ENCODE data around the gene ERBB2. TPM values are rescaled to one million over a fixed set of nuclear protein-coding genes. Genes with fewer than 3 reads are reported as not detected.

The ERBB2 gene
- total RNA-seq, 1 donor from 2014 or later, result 75.2 TPM

DNA sequence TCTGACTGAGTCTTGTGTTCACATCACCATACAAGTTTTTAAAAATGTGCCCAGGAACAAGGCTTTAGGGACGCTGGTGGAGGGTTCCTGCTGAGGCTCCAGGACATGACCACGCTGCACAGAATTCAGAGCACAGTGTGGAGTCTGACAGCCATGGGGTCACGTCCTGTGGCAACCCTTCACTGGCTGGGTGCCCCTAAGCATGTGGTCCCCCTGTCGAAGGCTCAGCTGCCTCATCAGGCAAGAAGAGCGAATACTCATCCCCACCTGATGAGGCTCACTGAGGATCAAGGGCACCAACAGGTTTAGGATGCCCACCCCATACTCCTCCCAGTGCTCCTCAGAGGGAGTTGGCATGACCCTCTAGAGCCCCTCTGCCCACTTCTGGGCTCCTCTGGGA is 25.7 kb upstream of the ERBB2 start:
- Mint-ChIP-seq H3K27ac (no peak overlapping the region), H3K36me3 (no peaks in the 10 kb centered on the region), H3K9me3 (no peaks in the 10 kb centered on the region), H3K27me3 (ENCODE audit: insufficient read depth, low read depth) (peaks cover 10% of the 10 kb centered on the region), H3K4me3 (no peak overlapping the region), H3K4me1 (peaks cover 2% of the 10 kb centered on the region)
- no peak for DNase-seq (ENCODE audit: low spot score)
- Histone ChIP-seq H2AFZ (replicated peaks) (no peak overlapping the region), H3K4me1 (no peaks in the 10 kb centered on the region), H3K79me2 (ENCODE audit: low read depth) (no peaks in the 10 kb centered on the region), H3K4me2 (no peak overlapping the region), H3K9ac (no peak overlapping the region), H4K20me1 (ENCODE audit: low read depth) (no peaks in the 10 kb centered on the region), H3K27me3 (peaks cover 24% of the 10 kb centered on the region), H3K36me3 (no peaks in the 10 kb centered on the region), H3K27ac (no peak overlapping the region), H3K4me3 (no peak overlapping the region), H3F3A (ENCODE audit: low read depth) (peaks cover 2% of the 10 kb centered on the region), H3K9me3 (ENCODE audit: low read depth) (no peaks in the 10 kb centered on the region)
- TF ChIP-seq, protein P1, sequence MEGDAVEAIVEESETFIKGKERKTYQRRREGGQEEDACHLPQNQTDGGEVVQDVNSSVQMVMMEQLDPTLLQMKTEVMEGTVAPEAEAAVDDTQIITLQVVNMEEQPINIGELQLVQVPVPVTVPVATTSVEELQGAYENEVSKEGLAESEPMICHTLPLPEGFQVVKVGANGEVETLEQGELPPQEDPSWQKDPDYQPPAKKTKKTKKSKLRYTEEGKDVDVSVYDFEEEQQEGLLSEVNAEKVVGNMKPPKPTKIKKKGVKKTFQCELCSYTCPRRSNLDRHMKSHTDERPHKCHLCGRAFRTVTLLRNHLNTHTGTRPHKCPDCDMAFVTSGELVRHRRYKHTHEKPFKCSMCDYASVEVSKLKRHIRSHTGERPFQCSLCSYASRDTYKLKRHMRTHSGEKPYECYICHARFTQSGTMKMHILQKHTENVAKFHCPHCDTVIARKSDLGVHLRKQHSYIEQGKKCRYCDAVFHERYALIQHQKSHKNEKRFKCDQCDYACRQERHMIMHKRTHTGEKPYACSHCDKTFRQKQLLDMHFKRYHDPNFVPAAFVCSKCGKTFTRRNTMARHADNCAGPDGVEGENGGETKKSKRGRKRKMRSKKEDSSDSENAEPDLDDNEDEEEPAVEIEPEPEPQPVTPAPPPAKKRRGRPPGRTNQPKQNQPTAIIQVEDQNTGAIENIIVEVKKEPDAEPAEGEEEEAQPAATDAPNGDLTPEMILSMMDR (IDR thresholded peaks at IDR 0.05), result no peak
- TF ChIP-seq EZH2 (IDR thresholded peaks at IDR 0.05), result no peak
- no peak for TF ChIP-seq EZH2phosphoT487 (IDR thresholded peaks at IDR 0.05)

DNA sequence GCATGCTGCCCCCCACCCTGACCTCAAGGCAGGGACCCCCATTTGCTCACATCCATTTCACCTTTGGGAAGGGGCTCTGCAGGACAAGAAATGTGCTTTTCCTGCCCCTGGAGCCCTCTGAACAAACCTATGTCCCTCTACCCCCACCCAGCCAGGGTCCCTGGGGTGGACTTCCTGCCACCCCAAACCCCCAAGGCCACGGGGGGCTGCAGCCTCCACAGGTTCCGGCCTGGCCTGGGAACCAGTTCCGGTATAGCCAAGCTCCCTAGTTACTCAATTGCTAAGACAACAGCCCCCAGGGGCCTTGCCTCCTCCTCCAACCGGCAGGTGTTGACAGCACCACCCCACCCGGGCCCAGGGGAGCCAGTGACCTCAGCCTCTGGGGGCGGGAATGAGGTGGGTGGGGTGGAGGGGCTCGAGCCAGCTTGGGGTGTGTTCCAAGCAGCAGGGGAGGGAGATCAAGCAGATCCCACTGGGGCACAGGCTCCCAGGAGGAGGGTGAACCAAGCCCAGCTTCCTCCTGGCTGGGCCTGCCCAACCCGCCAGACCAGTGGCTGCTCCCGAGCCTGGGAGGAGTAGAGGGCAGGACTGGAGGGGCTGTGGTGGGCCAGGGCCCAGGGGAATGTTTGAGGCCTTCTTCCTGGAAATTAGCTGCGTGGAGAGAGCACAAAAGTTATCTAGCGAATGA is 25.0 kb upstream of the ERBB2 start:
- Mint-ChIP-seq H3K27me3 (ENCODE audit: insufficient read depth, low read depth) (peaks cover 8% of the 10 kb centered on the region), H3K4me1 (peaks cover 2% of the 10 kb centered on the region), H3K27ac (peak overlapping the region; percentile 74), H3K9me3 (no peaks in the 10 kb centered on the region), H3K36me3 (no peaks in the 10 kb centered on the region), H3K4me3 (no peak overlapping the region)
- H2AFZ ChIP-seq (replicated peaks), result no peak overlapping the region
- H3K4me1 ChIP-seq, result no peaks in the 10 kb centered on the region
- no peak overlapping the region for H3K4me2 ChIP-seq
- no peaks in the 10 kb centered on the region for H3K9me3 ChIP-seq (ENCODE audit: low read depth)
- no peaks in the 10 kb centered on the region for H4K20me1 ChIP-seq (ENCODE audit: low read depth)
- no peaks in the 10 kb centered on the region for H3F3A ChIP-seq (ENCODE audit: low read depth)
- no peaks in the 10 kb centered on the region for H3K79me2 ChIP-seq (ENCODE audit: low read depth)
- no peaks in the 10 kb centered on the region for H3K36me3 ChIP-seq
- H3K4me3 ChIP-seq, result no peak overlapping the region
- TF ChIP-seq EZH2phosphoT487 (IDR thresholded peaks at IDR 0.05), result no peak
- no peak for DNase-seq (ENCODE audit: low spot score)
- peaks cover 18% of the 10 kb centered on the region for H3K27me3 ChIP-seq
- no peak overlapping the region for H3K27ac ChIP-seq
- H3K9ac ChIP-seq, result no peak overlapping the region

DNA sequence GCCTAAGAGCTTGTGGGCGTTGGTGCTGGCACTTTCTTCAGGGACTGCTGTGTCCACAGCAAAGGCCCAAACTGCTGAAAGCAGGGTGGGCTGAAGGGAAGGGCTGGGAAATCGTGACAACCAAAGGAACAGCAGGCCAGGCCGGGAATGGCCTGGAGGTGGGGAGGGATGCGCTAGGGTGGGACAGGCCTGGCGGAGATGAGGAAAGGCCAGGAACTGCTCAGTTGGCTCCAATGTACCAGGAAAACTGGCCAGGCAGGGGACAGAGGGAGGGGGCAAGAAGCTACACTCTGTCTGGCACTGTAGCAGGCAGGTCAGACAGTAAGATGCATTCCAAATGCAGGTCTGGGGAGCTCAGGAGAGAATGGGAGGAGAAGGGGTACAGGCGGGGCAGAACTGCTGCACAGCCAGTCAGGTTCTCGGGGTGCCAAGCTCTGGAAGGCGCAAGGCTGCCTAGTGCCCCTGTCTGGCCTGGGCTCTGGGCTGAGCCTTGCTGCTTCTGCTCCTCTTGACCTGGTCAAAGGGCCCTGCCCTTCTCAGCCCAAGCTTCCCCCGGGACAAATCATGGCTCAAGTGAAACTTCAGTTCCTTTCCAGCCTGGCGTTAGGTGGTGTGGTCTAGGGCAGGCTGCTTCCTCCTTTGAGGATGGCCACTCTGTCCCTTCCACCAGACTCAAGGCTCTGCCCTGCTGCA is 24.3 kb upstream of the ERBB2 start:
- no peaks in the 10 kb centered on the region for H3F3A ChIP-seq (ENCODE audit: low read depth)
- no peak overlapping the region for H3K4me3 ChIP-seq
- no peak overlapping the region for H3K9ac ChIP-seq
- H3K27me3 ChIP-seq, result peaks cover 11% of the 10 kb centered on the region
- no peaks in the 10 kb centered on the region for H4K20me1 ChIP-seq (ENCODE audit: low read depth)
- H3K27me3 Mint-ChIP-seq (ENCODE audit: insufficient read depth, low read depth), result peaks cover 10% of the 10 kb centered on the region
- no peaks in the 10 kb centered on the region for H3K79me2 ChIP-seq (ENCODE audit: low read depth)
- TF ChIP-seq EZH2phosphoT487 (IDR thresholded peaks at IDR 0.05), result no peak
- no peak for TF ChIP-seq EZH2 (IDR thresholded peaks at IDR 0.05)
- TF ChIP-seq, protein P1 (IDR thresholded peaks at IDR 0.05), result no peak
- H2AFZ ChIP-seq (replicated peaks), result no peak overlapping the region
- DNase-seq (ENCODE audit: low spot score), result no peak
- no peaks in the 10 kb centered on the region for H3K9me3 Mint-ChIP-seq
- H3K4me3 Mint-ChIP-seq, result no peak overlapping the region
- H3K4me2 ChIP-seq, result no peak overlapping the region
- peak overlapping the region; percentile 74 for H3K27ac Mint-ChIP-seq
- no peaks in the 10 kb centered on the region for H3K9me3 ChIP-seq (ENCODE audit: low read depth)
- no peaks in the 10 kb centered on the region for H3K36me3 ChIP-seq
- no peak overlapping the region for H3K27ac ChIP-seq
- H3K36me3 Mint-ChIP-seq, result no peaks in the 10 kb centered on the region
- H3K4me1 Mint-ChIP-seq, result peaks cover 2% of the 10 kb centered on the region
- no peaks in the 10 kb centered on the region for H3K4me1 ChIP-seq

Data from neural progenitor cell (in vitro differentiated cells).